GM12892 (cell line): ENCODE data around the gene KIF3A.

Experiments used
- POLR2A ChIP-seq: IDR thresholded peaks from 2 replicates; pipeline ENCODE4 v1.6.1; 2011; ENCODE audit warnings: low read depth, low read length, control low read depth
- POLR2AphosphoS5 ChIP-seq: IDR thresholded peaks from 2 replicates; pipeline ENCODE4 v1.6.1; 2011; ENCODE audit warnings: low read depth, low read length, control low read depth
- TAF1 ChIP-seq: IDR thresholded peaks from 2 replicates; pipeline ENCODE4 v1.6.1; 2011; ENCODE audit warnings: low read depth, mild to moderate bottlenecking, control low read depth, low read length, borderline replicate concordance

GRCh38 chr5:132750471-132751230 is 13.3 kb upstream of the KIF3A start:
- no peak for TF ChIP-seq TAF1
- no peak for TF ChIP-seq POLR2A
- no peak for TF ChIP-seq POLR2AphosphoS5
